NT2/D1 (cell line): ENCODE measurements around the gene SLC66A2.

ENCODE experiments used
- SUZ12 ChIP-seq: IDR thresholded peaks from 2 replicates; pipeline ENCODE4 v1.6.1; 2011; ENCODE audit not compliant: insufficient read length, insufficient read depth; ENCODE audit errors: extremely low read depth
- YY1 ChIP-seq: IDR thresholded peaks from 2 replicates; pipeline ENCODE4 v1.6.1; 2011; ENCODE audit not compliant: insufficient read length, insufficient read depth
- ZNF274 ChIP-seq: IDR thresholded peaks from 2 replicates; pipeline ENCODE4 v1.6.1; 2011; ENCODE audit warnings: mild to moderate bottlenecking, low read depth, low read length

GRCh38 chr18:79972720-79973119 lies 21.3 kb upstream of the SLC66A2 start:
- TF ChIP-seq ZNF274 (no peak), SUZ12 (no peak), YY1 (no peak)
